Esophagus mucosa (tissue), 1 donor: Measurements from ENCODE around the gene ALKBH6. TPM values are rescaled to one million over a fixed set of nuclear protein-coding genes. Genes with fewer than 3 reads are reported as not detected.
"Not testable (repeated sequence)": the region's sequence is repeated elsewhere in the genome, so short reads cannot be mapped to it uniquely, and the experiment has no call there.

Experiments
- ATAC-seq: fragments of 200-7000 bp; cut with Tn5 transposase; one replicate; pipeline ENCODE4 v1.9.1; 2020
- total RNA-seq: library from RNA; stranded (reverse); gene quantifications from one replicate; pipeline ENCODE4 v1.2.4, GENCODE V29; 2023
- donor health status: DM: yes; HTN: yes; CAD: no.

Gene ALKBH6
- total RNA-seq: 12.3 TPM

GRCh38 chr19:36014012-36014924 lies at the start of gene ALKBH6:
Gene ALKBH6 (minus strand): TSS chr19:36014213. CDS start chr19:36013397, 816 bp downstream.
- peak; percentile 99 for ATAC-seq

GRCh38 chr19:36061367-36061766 lies 47.4 kb upstream of the ALKBH6 start:
- ATAC-seq: no peak

GRCh38 chr19:36060430-36060829 lies 46.4 kb upstream of the ALKBH6 start:
- peak; percentile 76 for ATAC-seq

- no peak for ATAC-seq
Measured at GRCh38 chr19:36059180-36059910, 45.3 kb upstream of the ALKBH6 start.

GRCh38 chr19:36058481-36059179 lies 44.6 kb upstream of the ALKBH6 start:
- ATAC-seq: no peak

- peak; percentile 84 for ATAC-seq
Measured at GRCh38 chr19:36054733-36055686, 41.0 kb upstream of the ALKBH6 start, which contains the start of gene WDR62. Gene WDR62 (plus strand): TSS chr19:36054897. CDS start chr19:36054972, 75 bp downstream.

- peak; percentile 95 for ATAC-seq
Measured at GRCh38 chr19:36054119-36054732, 40.2 kb upstream of the ALKBH6 start, which contains the start of gene THAP8. Gene THAP8 (minus strand): TSS chr19:36054285. CDS start chr19:36054217, 68 bp downstream.

GRCh38 chr19:36051637-36052036 lies 37.6 kb upstream of the ALKBH6 start:
- ATAC-seq: no peak

- no peak for ATAC-seq
Measured at GRCh38 chr19:36051236-36051635, 37.2 kb upstream of the ALKBH6 start.

GRCh38 chr19:36049080-36049698 lies 35.2 kb upstream of the ALKBH6 start:
- peak; percentile 60 for ATAC-seq

- no peak for ATAC-seq
Measured at GRCh38 chr19:36047835-36048234, 33.8 kb upstream of the ALKBH6 start.

GRCh38 chr19:36046443-36047050 lies 32.5 kb upstream of the ALKBH6 start:
- no peak for ATAC-seq

- ATAC-seq: no peak
Measured at GRCh38 chr19:36043952-36044351, 29.9 kb upstream of the ALKBH6 start.

- ATAC-seq: no peak
Measured at GRCh38 chr19:36041831-36042230, 27.8 kb upstream of the ALKBH6 start.

GRCh38 chr19:36041092-36041491 lies 27.1 kb upstream of the ALKBH6 start:
- not testable (repeated sequence) for ATAC-seq

- no peak for ATAC-seq
Measured at GRCh38 chr19:36040495-36040894, 26.5 kb upstream of the ALKBH6 start.

GRCh38 chr19:36032251-36033104 lies 18.5 kb upstream of the ALKBH6 start, which contains the start of gene CLIP3:
Gene CLIP3 (minus strand): TSS chr19:36032873. CDS start chr19:36032357, 516 bp downstream.
- peak; percentile 7 for ATAC-seq

GRCh38 chr19:36031308-36031707 lies 17.3 kb upstream of the ALKBH6 start:
- no peak for ATAC-seq
